Heart left ventricle (tissue), 13 donors: Measurements from ENCODE around the gene GNB5.

Experiments used
- POLR2A ChIP-seq, 2 donors: fragments of 450-650 bp; IDR thresholded peaks; one replicate each; pipeline ENCODE4 v1.6.1; 2017; ENCODE audit warnings: antibody characterized with exemption in 2 of 2, mild to moderate bottlenecking in 2 of 2, moderate library complexity in 2 of 2
- TF ChIP-seq, protein P1 (sequence below), 12 donors: fragments of 200-600 bp; sonication (generic) in 4 of 12; IDR thresholded peaks; one replicate each; pipeline versions ENCODE4 v1.5.0 to v1.8.0; 2018 to 2022; ENCODE audit warnings: antibody characterized with exemption in 12 of 12, mild to moderate bottlenecking in 5 of 12
- donor health status: ischemic (EF 13 %, LVEDD 7.1; RV severe dilation, severe dysfunction).
- donor health status: DM: no; HTN: yes; CAD: no.
- donor health status: DM: no; HTN: no; CAD: no.
- donor health status: ischemic (EF 25% LVEDD 6.9; RV normal size, moderate dysfunction).
- donor health status: ischemic (EF 25% LVEDD 5.7; RV mildly dilated, moderate dysfunction).
- donor health status: ischemic (EF 35%, LVEDD 5.7; RV mildly dilated, moderate dysfunction).
- donor health status: nonischemic (EF 11% LVEDD 7.7; RV severe dilation, severe dysfunction).
- donor health status: DM: yes; HTN: yes; CAD: no.
- donor health status: PGD.
- donor health status: ischemic (EF 29% LVEDD 5.4; RV normal size, mild dysfunction).
- donor health status: nonischemic (EF 23%, LVEDD 6.1; RV moderate dilation, normal function).

DNA sequence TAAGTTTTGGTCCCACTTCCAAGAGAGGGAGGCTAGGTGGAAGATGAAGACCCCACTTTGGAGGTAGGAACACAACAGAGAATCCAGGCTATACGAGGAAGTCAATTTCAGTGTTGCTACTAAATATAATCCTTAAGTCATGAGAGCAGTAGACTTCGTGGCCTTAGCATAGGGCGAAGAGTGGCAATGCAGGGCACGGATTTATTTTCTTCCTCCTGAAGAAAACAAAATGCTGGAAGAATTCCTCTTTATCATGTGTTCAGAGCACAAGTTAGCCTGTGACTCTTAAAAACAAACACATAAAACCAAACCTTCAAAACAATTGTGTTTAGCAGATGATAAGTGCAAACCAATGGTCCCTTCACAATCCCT, 98.0 kb downstream of the GNB5 start:
- TF ChIP-seq POLR2A (IDR thresholded peaks at IDR 0.05): no peak
- TF ChIP-seq, protein P1, sequence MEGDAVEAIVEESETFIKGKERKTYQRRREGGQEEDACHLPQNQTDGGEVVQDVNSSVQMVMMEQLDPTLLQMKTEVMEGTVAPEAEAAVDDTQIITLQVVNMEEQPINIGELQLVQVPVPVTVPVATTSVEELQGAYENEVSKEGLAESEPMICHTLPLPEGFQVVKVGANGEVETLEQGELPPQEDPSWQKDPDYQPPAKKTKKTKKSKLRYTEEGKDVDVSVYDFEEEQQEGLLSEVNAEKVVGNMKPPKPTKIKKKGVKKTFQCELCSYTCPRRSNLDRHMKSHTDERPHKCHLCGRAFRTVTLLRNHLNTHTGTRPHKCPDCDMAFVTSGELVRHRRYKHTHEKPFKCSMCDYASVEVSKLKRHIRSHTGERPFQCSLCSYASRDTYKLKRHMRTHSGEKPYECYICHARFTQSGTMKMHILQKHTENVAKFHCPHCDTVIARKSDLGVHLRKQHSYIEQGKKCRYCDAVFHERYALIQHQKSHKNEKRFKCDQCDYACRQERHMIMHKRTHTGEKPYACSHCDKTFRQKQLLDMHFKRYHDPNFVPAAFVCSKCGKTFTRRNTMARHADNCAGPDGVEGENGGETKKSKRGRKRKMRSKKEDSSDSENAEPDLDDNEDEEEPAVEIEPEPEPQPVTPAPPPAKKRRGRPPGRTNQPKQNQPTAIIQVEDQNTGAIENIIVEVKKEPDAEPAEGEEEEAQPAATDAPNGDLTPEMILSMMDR (IDR thresholded peaks at IDR 0.05): no peak
